GM21515 (cell line): ENCODE data around the gene CTNNAL1.
"Not testable (repeated sequence)": the region's sequence is repeated elsewhere in the genome, so short reads cannot be mapped to it uniquely, and the experiment has no call there.

ENCODE experiments used
- ATAC-seq: cut with Tn5 transposase; IDR thresholded peaks from one replicate; pipeline ENCODE4 v1.9.1; 2021; ENCODE audit not compliant: unreplicated experiment

The CTNNAL1 gene

GRCh38 chr9:109012876-109013678 is at the start of gene CTNNAL1:
TSS of gene CTNNAL1 (minus strand) at chr9:109013499. CDS start at chr9:109013442, 57 bp downstream.
- ATAC-seq = peak; percentile 70

- ATAC-seq = no peak
Observed at GRCh38 chr9:109062543-109062942, 49.2 kb upstream of the CTNNAL1 start.

GRCh38 chr9:109060191-109060590 is 46.9 kb upstream of the CTNNAL1 start:
- ATAC-seq = no peak

GRCh38 chr9:109053121-109053520 is 39.8 kb upstream of the CTNNAL1 start:
- not testable (repeated sequence) for ATAC-seq

GRCh38 chr9:109052416-109052815 is 39.1 kb upstream of the CTNNAL1 start:
- ATAC-seq = no peak

- no peak for ATAC-seq
Observed at GRCh38 chr9:109051733-109052132, 38.4 kb upstream of the CTNNAL1 start.

GRCh38 chr9:109050444-109050843 is 37.1 kb upstream of the CTNNAL1 start:
- no peak for ATAC-seq

- no peak for ATAC-seq
Observed at GRCh38 chr9:109048822-109049221, 35.5 kb upstream of the CTNNAL1 start.

GRCh38 chr9:109047259-109047658 is 34.0 kb upstream of the CTNNAL1 start:
- no peak for ATAC-seq

GRCh38 chr9:109046346-109046745 is 33.0 kb upstream of the CTNNAL1 start:
- ATAC-seq = no peak

GRCh38 chr9:109043578-109043977 is 30.3 kb upstream of the CTNNAL1 start:
- ATAC-seq = no peak

- no peak for ATAC-seq
Observed at GRCh38 chr9:109040571-109040970, 27.3 kb upstream of the CTNNAL1 start.

GRCh38 chr9:109039539-109039938 is 26.2 kb upstream of the CTNNAL1 start:
- ATAC-seq = no peak

GRCh38 chr9:109037946-109038715 is 24.8 kb upstream of the CTNNAL1 start:
- no peak for ATAC-seq

- ATAC-seq = no peak
Observed at GRCh38 chr9:109036744-109037680, 23.7 kb upstream of the CTNNAL1 start.

GRCh38 chr9:109035684-109036423 is 22.6 kb upstream of the CTNNAL1 start:
- no peak for ATAC-seq

GRCh38 chr9:109033941-109034700 is 20.8 kb upstream of the CTNNAL1 start:
- no peak for ATAC-seq

- no peak for ATAC-seq
Observed at GRCh38 chr9:109031241-109031640, 17.9 kb upstream of the CTNNAL1 start.

- no peak for ATAC-seq
Observed at GRCh38 chr9:109030426-109030825, 17.1 kb upstream of the CTNNAL1 start.

- ATAC-seq = no peak
Observed at GRCh38 chr9:109028457-109028856, 15.2 kb upstream of the CTNNAL1 start.
